AG04449 (cell line): Measurements from ENCODE around the gene C8G.

Source experiments
- CTCF ChIA-PET: fragments of 350-600 bp; formaldehyde crosslinking; extraction: SDS; loops from one replicate; lab custom pipeline; 2021; ENCODE audit warnings: antibody characterized with exemption; lab: Yijun Ruan, JAX
- POLR2A ChIA-PET: fragments of 400-600, 350-600 bp; formaldehyde crosslinking; extraction: SDS; loops from one replicate; lab custom pipeline; 2020; ENCODE audit warnings: antibody characterized with exemption, inconsistent platforms; lab: Yijun Ruan, JAX
- DNase-seq: peaks from one replicate; pipeline ENCODE4 v3.0.0-alpha.2; 2010; ENCODE audit warnings: low read depth, low spot score
- H3K4me3 ChIP-seq: 2 replicates; pipeline ENCODE4 v1.5.1; 2011; ENCODE audit warnings: low read depth, mild to moderate bottlenecking, control low read depth, low read length
- CTCF ChIP-seq: IDR thresholded peaks from one replicate; pipeline ENCODE4 v1.5.1; 2011; ENCODE audit warnings: mild to moderate bottlenecking, moderate library complexity, low read length, control low read depth, inconsistent platforms; ENCODE audit not compliant: insufficient read depth; ENCODE audit errors: missing control alignments

The C8G gene

GRCh38 chr9:136900988-136901515 lies 44.0 kb upstream of the C8G start:
- CTCF ChIA-PET, result no interaction called here
- H3K4me3 ChIP-seq, result no peak overlapping the region
- POLR2A ChIA-PET, result no interaction called here
- no peak for DNase-seq
- no peak for TF ChIP-seq CTCF

- POLR2A ChIA-PET, result no interaction called here
- TF ChIP-seq CTCF, result no peak
- no peak for DNase-seq
- H3K4me3 ChIP-seq, result no peak overlapping the region
- CTCF ChIA-PET, result interaction anchor here (0.9 kb wide), 1 partner anchor 162 kb away, joined by 3 read pairs; no protein-coding TSS in a partner anchor
These were observed 43.4 kb upstream of the C8G start for GRCh38 chr9:136901516-136902258.

- peak; percentile 14 for DNase-seq
- TF ChIP-seq CTCF, result no peak
- CTCF ChIA-PET, result interaction anchor here (0.9 kb wide), 1 partner anchor 162 kb away, joined by 3 read pairs; no protein-coding TSS in a partner anchor
- POLR2A ChIA-PET, result no interaction called here
- no peak overlapping the region for H3K4me3 ChIP-seq
These were observed 42.7 kb upstream of the C8G start for GRCh38 chr9:136902259-136902821.

- no peak overlapping the region for H3K4me3 ChIP-seq
- DNase-seq, result no peak
- no peak for TF ChIP-seq CTCF
- ChIA-PET CTCF (no interaction called here), POLR2A (no interaction called here)
These were observed 41.9 kb upstream of the C8G start for GRCh38 chr9:136903041-136903554.

GRCh38 chr9:136906266-136906665 lies 38.8 kb upstream of the C8G start:
- TF ChIP-seq CTCF, result no peak
- ChIA-PET POLR2A (interaction anchor here (0.6 kb wide), 1 partner anchor 855 kb away, joined by 3 read pairs; no protein-coding TSS in a partner anchor), CTCF (no interaction called here)
- H3K4me3 ChIP-seq, result no peak overlapping the region
- DNase-seq, result no peak
